Activated effector memory CD4-positive, alpha-beta T cell treated with anti-CD3 and anti-CD28 coated beads, Interleukin-2, amount 50 U/mL, for 16 hours (primary cell): ENCODE data around the gene CACNA1C.

ENCODE experiments used
- DNase-seq: peaks from one replicate; pipeline ENCODE4 v3.0.0-alpha.2; 2020

The CACNA1C gene

GRCh38 chr12:2212537-2212936 lies 159.8 kb downstream of the CACNA1C start:
- no peak for DNase-seq

GRCh38 chr12:2212971-2213869 lies 160.4 kb downstream of the CACNA1C start:
- DNase-seq = no peak

GRCh38 chr12:2214411-2214810 lies 161.6 kb downstream of the CACNA1C start:
- DNase-seq = no peak

- no peak for DNase-seq
Measured at GRCh38 chr12:2215709-2216560, 163.1 kb downstream of the CACNA1C start.

- DNase-seq = no peak
Measured at GRCh38 chr12:2218706-2219105, 165.9 kb downstream of the CACNA1C start.

- DNase-seq = no peak
Measured at GRCh38 chr12:2221030-2221621, 168.3 kb downstream of the CACNA1C start.

- no peak for DNase-seq
Measured at GRCh38 chr12:2222691-2223090, 169.9 kb downstream of the CACNA1C start.

GRCh38 chr12:2224961-2225360 lies 172.2 kb downstream of the CACNA1C start:
- no peak for DNase-seq

GRCh38 chr12:2225696-2226095 lies 172.9 kb downstream of the CACNA1C start:
- no peak for DNase-seq

- DNase-seq = no peak
Measured at GRCh38 chr12:2226641-2227040, 173.9 kb downstream of the CACNA1C start.

GRCh38 chr12:2227360-2227759 lies 174.6 kb downstream of the CACNA1C start:
- no peak for DNase-seq

GRCh38 chr12:2228535-2228934 lies 175.7 kb downstream of the CACNA1C start:
- no peak for DNase-seq

GRCh38 chr12:2229661-2230539 lies 177.1 kb downstream of the CACNA1C start:
- no peak for DNase-seq

GRCh38 chr12:2231011-2231595 lies 178.3 kb downstream of the CACNA1C start:
- no peak for DNase-seq

GRCh38 chr12:2231956-2232355 lies 179.2 kb downstream of the CACNA1C start:
- DNase-seq = no peak

GRCh38 chr12:2233034-2233433 lies 180.2 kb downstream of the CACNA1C start:
- no peak for DNase-seq

- no peak for DNase-seq
Measured at GRCh38 chr12:2234091-2234490, 181.3 kb downstream of the CACNA1C start.

GRCh38 chr12:2234646-2235350 lies 182.0 kb downstream of the CACNA1C start:
- no peak for DNase-seq

GRCh38 chr12:2236506-2237294 lies 183.9 kb downstream of the CACNA1C start:
- DNase-seq = no peak

GRCh38 chr12:2238111-2238510 lies 185.3 kb downstream of the CACNA1C start:
- no peak for DNase-seq
